Right lobe of liver (tissue), 6 donors: ENCODE results near the gene MPPED1. TPM values are rescaled to one million over a fixed set of nuclear protein-coding genes. Genes with fewer than 3 reads are reported as not detected.
A peak's percentile ranks its signal among the peaks of the same experiment; 100 is the strongest.

Experiments used
- ATAC-seq, 4 donors: fragments of 200-7000 bp; cut with Tn5 transposase; one replicate each; pipeline ENCODE4 v1.9.1; 2020; ENCODE audit warnings: mild to moderate bottlenecking in 4 of 4, moderate library complexity in 4 of 4
- DNase-seq, 3 donors: peaks; one replicate each; pipeline ENCODE4 v3.0.0-alpha.2; 2020
- H3K27ac ChIP-seq, 3 donors: fragments of 200-600 bp; one replicate each; pipeline ENCODE4 v1.8.0; 2022
- H3K27me3 ChIP-seq, 2 donors: fragments of 200-600 bp; one replicate each; pipeline ENCODE4 v1.8.0; 2022
- H3K36me3 ChIP-seq, 4 donors: fragments of 200-600 bp; sonication (generic) in 1 of 4; one replicate each; pipeline versions ENCODE4 v1.5.1 to v1.8.0; 2017 to 2022; ENCODE audit warnings: control low read depth in 1 of 4
- H3K4me1 ChIP-seq, 4 donors: fragments of 200-600 bp; sonication (generic) in 1 of 4; one replicate each; pipeline versions ENCODE4 v1.5.1 to v1.8.0; 2017 to 2022; ENCODE audit warnings: control low read depth in 1 of 4
- H3K4me3 ChIP-seq, 3 donors: fragments of 200-600 bp; one replicate each; pipeline ENCODE4 v1.8.0; 2022
- H3K9me3 ChIP-seq, 4 donors: fragments of 200-600 bp; sonication (generic) in 1 of 4; one replicate each; pipeline versions ENCODE4 v1.5.1 to v1.8.0; 2017 to 2022; ENCODE audit warnings: control low read depth in 1 of 4
- POLR2A ChIP-seq: fragments of 450-650 bp; IDR thresholded peaks from one replicate; pipeline ENCODE4 v1.6.1; 2017; ENCODE audit warnings: antibody characterized with exemption, mild to moderate bottlenecking
- WGBS: methylation state at CpG from one replicate; pipeline ENCODE4 v1.1.6; 2018; ENCODE audit warnings: low coverage, low lambda C conversion rate; ENCODE audit not compliant: insufficient coverage; ENCODE audit errors: missing lambda C conversion rate; 5-methylcytosine and 5-hydroxymethylcytosine counted together
- intact Hi-C, 2 donors: fragments of 100-400 bp; cut with DNase I; formaldehyde crosslinking; loops; one replicate each; pipeline versions ENCODE4 v1.11.2 to v1.14.1; 2022
- total RNA-seq, 6 experiments: library from RNA; depleted of rRNA in 2 of 6; stranded (reverse); fragments of >200 nt in 2 of 6; fragmentation: NEBNext Ultra II Directional in 3 of 6; extraction: Animal tissue kit (Norgen Biotek cat#: 25700) in 3 of 6; gene quantifications; one replicate each; pipeline versions ENCODE4 v1.1.0 to v1.2.4, GENCODE V29; 2016 to 2023
- TF ChIP-seq, protein P1 (sequence below), 4 donors: fragments of 200-600 bp in 3 of 4; fragments of 450-650 bp in 1 of 4; IDR thresholded peaks; one replicate each; pipeline versions ENCODE4 v1.5.1 to v1.8.0; 2016 to 2022; ENCODE audit warnings: antibody characterized with exemption in 4 of 4, mild to moderate bottlenecking in 2 of 4
- donor health status: DM: no; HTN: yes; CAD: no.
- donor health status: DM: no; HTN: no; CAD: no.
- donor health status: DM: no; HTN: no; CAD: no.
- donor health status: DM: no; HTN: yes; CAD: no.
- donor health status: DM: no; HTN: yes; CAD: no.

MPPED1 gene
- total RNA-seq, 6 experiments from 2014 or later, result 2.4 to 13.8 (median 11.3) TPM

DNA sequence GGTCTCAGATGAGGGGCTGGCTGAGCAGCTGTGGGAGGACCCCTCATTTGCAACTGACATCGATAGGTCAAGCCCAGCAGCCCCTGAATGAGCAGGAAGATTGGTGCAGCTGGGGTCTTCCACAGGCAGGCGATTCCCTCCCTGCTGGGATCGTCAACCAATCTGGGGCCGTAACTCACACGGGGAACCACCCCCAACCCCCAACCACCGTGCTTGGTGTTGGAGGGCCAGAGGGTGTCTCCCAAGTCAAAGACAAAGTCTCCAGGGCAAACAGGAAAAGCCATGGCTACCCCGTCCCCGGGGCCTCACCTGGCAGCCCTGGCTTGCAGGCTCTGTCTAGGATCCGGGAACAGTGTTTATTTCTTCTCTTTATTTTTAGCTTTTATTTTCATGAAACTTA lies 41.8 kb upstream of the MPPED1 start:
- H3K4me1 ChIP-seq, result no peaks in the 10 kb centered on the region
- no peaks in the 10 kb centered on the region for H3K36me3 ChIP-seq
- H3K9me3 ChIP-seq, result no peaks in the 10 kb centered on the region
- ATAC-seq (no peak), DNase-seq (no peak)
- no peaks in the 10 kb centered on the region for H3K27me3 ChIP-seq
- TF ChIP-seq, protein P1, sequence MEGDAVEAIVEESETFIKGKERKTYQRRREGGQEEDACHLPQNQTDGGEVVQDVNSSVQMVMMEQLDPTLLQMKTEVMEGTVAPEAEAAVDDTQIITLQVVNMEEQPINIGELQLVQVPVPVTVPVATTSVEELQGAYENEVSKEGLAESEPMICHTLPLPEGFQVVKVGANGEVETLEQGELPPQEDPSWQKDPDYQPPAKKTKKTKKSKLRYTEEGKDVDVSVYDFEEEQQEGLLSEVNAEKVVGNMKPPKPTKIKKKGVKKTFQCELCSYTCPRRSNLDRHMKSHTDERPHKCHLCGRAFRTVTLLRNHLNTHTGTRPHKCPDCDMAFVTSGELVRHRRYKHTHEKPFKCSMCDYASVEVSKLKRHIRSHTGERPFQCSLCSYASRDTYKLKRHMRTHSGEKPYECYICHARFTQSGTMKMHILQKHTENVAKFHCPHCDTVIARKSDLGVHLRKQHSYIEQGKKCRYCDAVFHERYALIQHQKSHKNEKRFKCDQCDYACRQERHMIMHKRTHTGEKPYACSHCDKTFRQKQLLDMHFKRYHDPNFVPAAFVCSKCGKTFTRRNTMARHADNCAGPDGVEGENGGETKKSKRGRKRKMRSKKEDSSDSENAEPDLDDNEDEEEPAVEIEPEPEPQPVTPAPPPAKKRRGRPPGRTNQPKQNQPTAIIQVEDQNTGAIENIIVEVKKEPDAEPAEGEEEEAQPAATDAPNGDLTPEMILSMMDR (IDR thresholded peaks at IDR 0.05), result no peak
- TF ChIP-seq POLR2A, result no peak
- H3K27ac ChIP-seq, result no peak overlapping the region
- WGBS, result 35% methylated on average over 5 of the region's 9 CpGs
- no peak overlapping the region for H3K4me3 ChIP-seq
- intact Hi-C loops, result no loop called here

DNA sequence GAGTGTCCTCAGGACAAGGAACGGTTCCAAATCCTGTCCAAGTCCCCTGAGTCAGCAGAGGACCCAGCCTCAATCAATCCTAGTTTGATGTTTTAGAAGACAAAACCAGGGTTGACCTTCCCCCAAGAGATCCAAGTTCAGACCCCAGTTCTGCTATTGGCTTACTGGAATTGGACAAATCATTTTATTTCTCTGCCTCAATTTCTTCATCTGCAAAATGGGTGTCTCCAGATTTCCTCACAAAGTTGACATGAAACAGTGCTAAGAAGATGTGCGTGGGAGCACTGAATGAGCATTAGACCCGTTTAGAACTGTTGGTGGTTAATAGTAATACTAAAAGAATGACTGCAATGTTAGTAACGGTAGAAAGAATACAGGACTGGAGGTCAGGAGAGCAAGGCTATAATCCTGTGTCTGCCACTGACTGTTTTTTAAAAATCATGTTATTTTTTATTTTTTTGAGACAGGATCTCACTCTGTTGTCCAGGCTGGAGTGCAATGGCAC lies 35.8 kb upstream of the MPPED1 start:
- Histone ChIP-seq H3K4me3 (no peak overlapping the region), H3K36me3 (no peaks in the 10 kb centered on the region), H3K27me3 (no peaks in the 10 kb centered on the region), H3K9me3 (no peaks in the 10 kb centered on the region), H3K4me1 (peaks cover 0 to 25% (median 12%) of the 10 kb centered on the region in 4 donors), H3K27ac (no peak overlapping the region)
- ATAC-seq, result no peak
- intact Hi-C loops, result no loop called here
- WGBS, result 82% methylated on average over 4 of the region's 4 CpGs
- TF ChIP-seq, protein P1 (IDR thresholded peaks at IDR 0.05), result no peak
- TF ChIP-seq POLR2A, result no peak
- no peak for DNase-seq

DNA sequence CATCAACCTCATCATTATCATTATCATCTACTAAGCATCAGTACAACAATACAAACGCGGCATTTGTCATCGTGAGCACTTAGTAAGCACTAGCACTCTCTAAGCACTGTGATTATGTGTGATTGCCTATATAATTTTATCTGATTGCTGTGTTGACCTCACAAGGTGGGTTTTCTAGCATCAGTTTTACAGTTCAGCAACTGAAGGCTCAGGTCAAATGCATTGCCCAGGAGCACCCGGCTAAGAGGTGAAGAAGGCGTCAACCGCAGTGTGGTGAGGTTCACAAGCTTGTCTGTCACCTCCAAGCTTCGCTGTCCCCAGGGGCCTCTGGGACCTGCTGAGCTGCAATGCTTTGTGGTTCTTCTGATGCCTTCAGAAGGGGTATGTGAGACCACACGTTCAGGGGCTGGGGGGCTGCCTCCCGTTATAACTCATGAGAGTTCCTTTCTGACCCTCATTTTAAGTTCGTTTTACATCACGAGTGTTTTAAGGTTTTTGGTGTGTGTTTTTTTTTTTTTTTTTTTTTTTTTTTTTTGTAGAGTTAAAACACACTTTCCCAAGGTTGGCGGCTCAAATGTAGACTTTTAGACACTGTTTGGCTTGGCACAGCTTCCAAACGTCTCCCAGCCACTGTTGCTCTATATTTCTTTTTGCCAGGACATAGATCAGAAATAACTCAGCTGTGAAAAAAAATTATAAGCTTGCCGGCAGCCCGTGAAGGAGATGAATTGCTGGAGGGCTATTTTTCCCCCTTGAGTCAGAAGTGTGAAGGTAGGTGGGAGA lies 34.9 kb upstream of the MPPED1 start:
- Histone ChIP-seq H3K36me3 (no peaks in the 10 kb centered on the region), H3K4me3 (no peak overlapping the region), H3K4me1 (peaks cover 0 to 25% (median 12%) of the 10 kb centered on the region in 4 donors), H3K27me3 (no peaks in the 10 kb centered on the region), H3K27ac (peak overlapping the region; percentile 18 to 72 (median 36)), H3K9me3 (no peaks in the 10 kb centered on the region)
- TF ChIP-seq, protein P1 (IDR thresholded peaks at IDR 0.05), result no peak
- TF ChIP-seq POLR2A, result no peak
- DNase-seq (no peak), ATAC-seq (peak; percentile 76 to 87 (median 81))
- WGBS, result 30% methylated on average over 12 of the region's 15 CpGs
- intact Hi-C loops, result no loop called here

DNA sequence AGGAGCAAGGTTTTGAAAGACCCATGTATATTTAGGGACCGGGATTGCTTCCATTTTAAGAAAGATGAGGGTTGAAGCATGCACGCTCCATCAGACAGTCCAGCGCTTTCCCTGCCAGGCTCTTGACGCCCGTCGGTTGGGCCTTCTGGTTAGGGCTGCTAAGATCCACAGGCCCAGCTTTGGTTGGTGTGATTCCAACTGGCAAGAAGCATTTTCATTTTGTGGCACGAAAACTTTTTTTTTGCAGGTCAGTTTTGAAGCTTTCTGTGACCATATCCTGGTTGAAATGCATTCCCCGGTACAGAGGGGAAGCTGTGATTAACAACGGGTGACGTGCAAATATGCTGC lies 34.3 kb upstream of the MPPED1 start:
- DNase-seq (no peak), ATAC-seq (peak; percentile 26 to 57 (median 51))
- Histone ChIP-seq H3K27ac (peak overlapping the region; percentile 18 to 72 (median 36)), H3K9me3 (no peaks in the 10 kb centered on the region), H3K27me3 (no peaks in the 10 kb centered on the region), H3K4me1 (peaks cover 0 to 25% (median 12%) of the 10 kb centered on the region in 4 donors), H3K36me3 (no peaks in the 10 kb centered on the region), H3K4me3 (no peak overlapping the region)
- intact Hi-C loops, result no loop called here
- WGBS, result 21% methylated on average over 10 of the region's 10 CpGs
- TF ChIP-seq, protein P1 (IDR thresholded peaks at IDR 0.05), result no peak
- TF ChIP-seq POLR2A, result no peak
